ENCODE results near the gene PNPO.

GRCh38 chr17:47997586-47997985, 56.2 kb downstream of the PNPO start:
- TF ChIP-seq CTCF (IDR thresholded peaks at IDR 0.05; ENCODE audit: poor library complexity, severe bottlenecking), result no peak
- TF ChIP-seq TAF1 (IDR thresholded peaks at IDR 0.05; ENCODE audit: low read depth), result no peak
- no peak for TF ChIP-seq MXI1 (conservative IDR thresholded peaks at IDR 0.05; ENCODE audit: poor library complexity, severe bottlenecking)
- no peak for TF ChIP-seq EP300 (conservative IDR thresholded peaks at IDR 0.05; ENCODE audit: poor library complexity, severe bottlenecking)
- TF ChIP-seq RAD21 (conservative IDR thresholded peaks at IDR 0.05), result no peak

Measured in neural cell (in vitro differentiated cells).